IMR-90 (cell line): Measurements from ENCODE around the gene MAP7. TPM values are rescaled to one million over a fixed set of nuclear protein-coding genes. Genes with fewer than 3 reads are reported as not detected.

ENCODE experiments used
- ATAC-seq: fragments of 200-7000 bp; cut with Tn5 transposase; 2 replicates; pipeline ENCODE4 v1.9.1; 2020; ENCODE audit warnings: low read depth, mild to moderate bottlenecking, moderate library complexity
- BruUV-seq: library from RNA; stranded (reverse); fragments of 400-500 nt; replicated peaks from 2 replicates; lab custom pipeline; 2021; lab: Mats Ljungman, UMichigan
- CTCF ChIA-PET: fragments of 300-600 bp; formaldehyde crosslinking; extraction: SDS; loops from one replicate; lab custom pipeline; 2021; ENCODE audit warnings: antibody characterized with exemption; lab: Yijun Ruan, JAX
- POLR2A ChIA-PET: fragments of 300-600 bp; sonication (Branson Sonifier 250); formaldehyde crosslinking; loops from one replicate; lab custom pipeline; 2022; ENCODE audit warnings: antibody characterized with exemption; ENCODE audit not compliant: unreplicated experiment; lab: Charles Lee
- DNase-seq: peaks from one replicate; pipeline ENCODE4 v3.0.0; 2013
- H2AFZ ChIP-seq: replicated peaks from 2 replicates; pipeline ENCODE3; 2013; ENCODE audit warnings: low read length, mild to moderate bottlenecking; ENCODE audit not compliant: poor library complexity
- H2AK5ac ChIP-seq: 2 replicates; pipeline ENCODE4 v1.6.1; 2013; ENCODE audit warnings: low read depth, low read length, inconsistent platforms
- H2AK9ac ChIP-seq: replicated peaks from 2 replicates; pipeline ENCODE3; 2013; ENCODE audit warnings: mild to moderate bottlenecking, low read depth, low read length, moderate library complexity; ENCODE audit not compliant: poor library complexity
- H2BK120ac ChIP-seq: 2 replicates; pipeline ENCODE4 v1.6.1; 2013; ENCODE audit warnings: low read depth, low read length, inconsistent platforms
- H2BK15ac ChIP-seq: 3 replicates; pipeline ENCODE4 v1.6.1; 2013; ENCODE audit warnings: low read depth, low read length, inconsistent platforms
- H2BK20ac ChIP-seq: 2 replicates; pipeline ENCODE4 v1.6.1; 2013; ENCODE audit warnings: low read depth, mild to moderate bottlenecking, inconsistent platforms, low read length, moderate library complexity
- H2BK5ac ChIP-seq: 2 replicates; pipeline ENCODE4 v1.6.1; 2013; ENCODE audit warnings: mild to moderate bottlenecking, low read depth, low read length, inconsistent platforms; ENCODE audit not compliant: poor library complexity, severe bottlenecking
- H3K14ac ChIP-seq: replicated peaks from 2 replicates; pipeline ENCODE4 v1.6.1; 2013; ENCODE audit warnings: low read depth, low read length, inconsistent platforms
- H3K18ac ChIP-seq: 2 replicates; pipeline ENCODE4 v1.6.1; 2013; ENCODE audit warnings: low read depth, low read length, control low read depth
- H3K23ac ChIP-seq: 2 replicates; pipeline ENCODE4 v1.6.1; 2013; ENCODE audit warnings: low read depth, low read length, inconsistent platforms
- H3K27ac ChIP-seq: 2 replicates; pipeline ENCODE4 v1.5.1; 2013; ENCODE audit warnings: mild to moderate bottlenecking, control low read depth, low read length; ENCODE audit not compliant: insufficient read depth
- H3K27me3 ChIP-seq: 2 replicates; pipeline ENCODE4 v1.6.1; 2013; ENCODE audit warnings: low read length; ENCODE audit not compliant: control insufficient read depth, insufficient read depth
- H3K36me3 ChIP-seq: 2 replicates; pipeline ENCODE4 v1.6.1; 2013; ENCODE audit warnings: low read length, mixed read lengths; ENCODE audit not compliant: control insufficient read depth, insufficient read depth
- H3K4ac ChIP-seq: 2 replicates; pipeline ENCODE4 v1.6.1; 2013; ENCODE audit warnings: low read depth, low read length, inconsistent platforms
- H3K4me1 ChIP-seq: 2 replicates; pipeline ENCODE4 v1.6.1; 2013; ENCODE audit warnings: low read length, mixed read lengths; ENCODE audit not compliant: control insufficient read depth, insufficient read depth
- H3K4me2 ChIP-seq: 2 replicates; pipeline ENCODE4 v1.6.1; 2013; ENCODE audit warnings: low read depth, mild to moderate bottlenecking, control low read depth, low read length, moderate library complexity
- H3K4me3 ChIP-seq: 2 replicates; pipeline ENCODE4 v1.5.1; 2013; ENCODE audit warnings: low read depth, mild to moderate bottlenecking, control low read depth, low read length, moderate library complexity; ENCODE audit not compliant: insufficient read depth
- H3K56ac ChIP-seq: 2 replicates; pipeline ENCODE4 v1.6.1; 2013; ENCODE audit warnings: low read length, inconsistent platforms; ENCODE audit not compliant: insufficient read depth; ENCODE audit errors: extremely low read depth
- H3K79me1 ChIP-seq, 2 experiments: 2 replicates each; pipeline ENCODE4 v1.6.1; 2013; ENCODE audit warnings: low read length in 2 of 2, inconsistent platforms in 1 of 2, low read depth in 1 of 2
- H3K9ac ChIP-seq: 2 replicates; pipeline ENCODE4 v1.6.1; 2013; ENCODE audit warnings: low read depth, low read length, control low read depth
- H3K9me1 ChIP-seq: 2 replicates; pipeline ENCODE4 v1.6.1; 2013; ENCODE audit warnings: low read length, inconsistent platforms; ENCODE audit not compliant: insufficient read depth
- H3K9me3 ChIP-seq: 2 replicates; pipeline ENCODE4 v1.6.1; 2013; ENCODE audit warnings: low read length; ENCODE audit not compliant: control insufficient read depth, insufficient read depth
- H4K20me1 ChIP-seq: 2 replicates; pipeline ENCODE4 v1.6.1; 2013; ENCODE audit warnings: low read length, inconsistent platforms; ENCODE audit not compliant: insufficient read depth
- H4K5ac ChIP-seq: 2 replicates; pipeline ENCODE4 v1.6.1; 2013; ENCODE audit warnings: mild to moderate bottlenecking, low read depth, low read length, control low read depth
- H4K8ac ChIP-seq, 2 experiments: 2 replicates each; pipeline ENCODE4 v1.6.1; 2013; ENCODE audit warnings: low read depth in 2 of 2, low read length in 2 of 2, control low read depth in 1 of 2, inconsistent platforms in 1 of 2
- H4K91ac ChIP-seq: 2 replicates; pipeline ENCODE4 v1.6.1; 2013; ENCODE audit warnings: low read depth, low read length, inconsistent platforms; ENCODE audit not compliant: insufficient read depth
- CEBPB ChIP-seq: IDR thresholded peaks from 2 replicates; pipeline ENCODE4 v1.6.1; 2012; ENCODE audit warnings: low read depth, low read length, improper control_type of control experiment
- CHD1 ChIP-seq: IDR thresholded peaks from 2 replicates; pipeline ENCODE4 v1.6.1; 2012; ENCODE audit warnings: low read depth, low read length, improper control_type of control experiment
- ELK1 ChIP-seq: fragments of 150-350 bp; IDR thresholded peaks from 2 replicates; pipeline ENCODE4 v1.6.1; 2016; ENCODE audit warnings: low read depth, mild to moderate bottlenecking, low read length, moderate library complexity, borderline replicate concordance
- FOS ChIP-seq: fragments of 150-350 bp; IDR thresholded peaks from 2 replicates; pipeline ENCODE4 v1.6.1; 2016; ENCODE audit warnings: low read depth, low read length
- MAZ ChIP-seq: IDR thresholded peaks from 2 replicates; pipeline ENCODE4 v1.6.1; 2012; ENCODE audit warnings: low read depth, mild to moderate bottlenecking, low read length, improper control_type of control experiment, moderate library complexity, borderline replicate concordance
- NFE2L2 ChIP-seq: fragments of 150-350 bp; IDR thresholded peaks from 2 replicates; pipeline ENCODE4 v1.6.1; 2016; ENCODE audit warnings: low read depth, mild to moderate bottlenecking, low read length
- RAD21 ChIP-seq: IDR thresholded peaks from 2 replicates; pipeline ENCODE4 v1.6.1; 2012; ENCODE audit warnings: low read length, improper control_type of control experiment
- RFX5 ChIP-seq: IDR thresholded peaks from 2 replicates; pipeline ENCODE4 v1.8.0; 2012; ENCODE audit warnings: low read depth, mild to moderate bottlenecking, low read length, moderate library complexity
- SMC3 ChIP-seq: fragments of 150-350 bp; IDR thresholded peaks from 2 replicates; pipeline ENCODE4 v1.6.1; 2016; ENCODE audit warnings: low read depth, mild to moderate bottlenecking, antibody characterized with exemption, low read length, moderate library complexity
- WGBS, 2 experiments: methylation state at CpG; one replicate each; pipeline versions ENCODE4 v1.1.5 to v1.1.7; 2013; ENCODE audit warnings: missing lambda C conversion rate in 2 of 2; ENCODE audit not compliant: insufficient read length in 1 of 2; ENCODE audit errors: extremely low coverage in 2 of 2; 5-methylcytosine and 5-hydroxymethylcytosine counted together
- dilution Hi-C: fragments of 300-500 bp; cut with HindIII; formaldehyde crosslinking; loops from one replicate; pipeline ENCODE4 v1.14.3; 2018; ENCODE audit warnings: low sequenced_read_pairs; ENCODE audit not compliant: unreplicated experiment
- in situ Hi-C: fragments of 300-500 bp; cut with MboI; formaldehyde crosslinking; loops from 3 replicates; pipeline ENCODE4 v1.14.3; 2019; ENCODE audit warnings: low sequenced_read_pairs, inconsistent platforms, mixed read lengths
- intact Hi-C: fragments of 100-400 bp; cut with micrococcal nuclease; formaldehyde crosslinking; loops from 2 replicates; pipeline ENCODE4 v1.10.0; 2022
- polyA plus RNA-seq, 3 experiments: library from polyadenylated mRNA; depleted of rRNA; stranded (reverse); fragments of >200 nt; gene quantifications; 2 replicates each; pipeline ENCODE4 v1.2.3, GENCODE V29; 2012; ENCODE audit warnings: low replicate concordance in 1 of 3
- total RNA-seq: library from RNA; depleted of rRNA; stranded (reverse); fragments of >200 nt; gene quantifications from 2 replicates; pipeline ENCODE4 v1.2.3, GENCODE V29; 2012
- TF ChIP-seq, protein P1 (sequence below): conservative IDR thresholded peaks from 2 replicates; pipeline ENCODE4 v1.5.1; 2012; ENCODE audit warnings: mild to moderate bottlenecking, low read depth, low read length, improper control_type of control experiment
- TF ChIP-seq, protein P2 (sequence below): fragments of 150-350 bp; IDR thresholded peaks from 2 replicates; pipeline ENCODE4 v1.6.1; 2017; ENCODE audit warnings: mild to moderate bottlenecking, antibody characterized with exemption, low read length, low read depth

The MAP7 gene
- total and polyA plus RNA-seq, 2 of the 4 experiments (the other 2 are of a cell fraction), result 0.19 to 0.36 TPM

DNA sequence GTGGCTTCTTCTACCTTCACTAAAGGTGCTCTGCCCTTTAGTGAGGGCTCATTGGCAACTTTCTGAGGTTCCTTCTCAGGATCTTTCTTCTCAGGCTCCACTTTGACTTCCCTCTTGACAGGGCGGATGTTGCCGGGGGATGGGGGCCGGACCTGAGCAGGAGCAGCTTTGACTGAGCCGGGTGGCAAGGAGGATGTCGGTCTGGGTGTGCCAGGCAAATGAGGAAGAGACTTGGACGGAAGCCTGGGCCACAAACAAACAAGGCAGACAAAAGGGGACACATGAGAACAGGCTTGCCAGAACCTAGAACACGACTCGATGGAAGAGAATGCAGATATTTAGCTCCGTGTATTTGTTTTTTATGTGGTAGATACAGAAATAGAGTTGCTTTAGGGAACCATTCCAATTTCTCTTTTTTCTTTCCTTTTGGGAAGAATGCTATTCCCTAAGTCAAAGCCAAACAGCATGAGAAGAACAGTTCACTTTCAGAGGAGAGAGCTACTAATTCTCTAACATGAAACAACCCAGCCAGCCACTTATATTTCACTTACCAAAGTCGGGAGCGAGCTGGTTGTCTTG is 184.4 kb downstream of the MAP7 start:
- BruUV-seq, result no TSS peak
- 78% methylated on average over 3 of the region's 11 CpGs; no CpG with 5 or more reads in 1 of the 2 experiments for WGBS, 2 experiments
- no peak overlapping the region for H3K27ac ChIP-seq
- intact Hi-C loops (no loop called here), dilution Hi-C loops (no loop called here), in situ Hi-C loops (no loop called here)
- H3K79me1 ChIP-seq, result no peaks in the 10 kb centered on the region
- no peak overlapping the region for H2AFZ ChIP-seq
- H3K23ac ChIP-seq, result no peak overlapping the region
- H3K9ac ChIP-seq, result no peak overlapping the region
- H4K5ac ChIP-seq, result no peak overlapping the region
- no peak overlapping the region for H3K18ac ChIP-seq
- no peaks in the 10 kb centered on the region; the same call in 1 of the 2 replicates for H3K9me1 ChIP-seq
- H4K91ac ChIP-seq, result no peak overlapping the region
- H2AK9ac ChIP-seq, result no peak overlapping the region
- POLR2A ChIA-PET, result no interaction called here
- peaks cover 4% of the 10 kb centered on the region for H3K27me3 ChIP-seq
- no peak overlapping the region for H3K4me3 ChIP-seq
- H4K20me1 ChIP-seq, result no peaks in the 10 kb centered on the region
- H3K14ac ChIP-seq, result no peak overlapping the region
- H4K8ac ChIP-seq, result no peak overlapping the region
- no peaks in the 10 kb centered on the region for H3K9me3 ChIP-seq
- no peak overlapping the region for H2AK5ac ChIP-seq
- H2BK15ac ChIP-seq, result no peak overlapping the region; the same call in 2 of the 3 replicates
- no peak overlapping the region for H2BK20ac ChIP-seq
- CTCF ChIA-PET, result interaction anchor here (0.7 kb wide), 1 partner anchor 182 kb away, joined by 3 read pairs; no protein-coding TSS in a partner anchor
- no peak overlapping the region for H3K4ac ChIP-seq
- H3K56ac ChIP-seq, result no peak overlapping the region
- ATAC-seq, result no peak
- peaks cover 3% of the 10 kb centered on the region; the same call in 1 of the 2 replicates for H3K4me1 ChIP-seq
- no peak overlapping the region for H3K4me2 ChIP-seq
- H2BK120ac ChIP-seq, result no peak overlapping the region
- no peak overlapping the region for H2BK5ac ChIP-seq
- no peak for TF ChIP-seq RFX5
- TF ChIP-seq MAZ, result no peak
- TF ChIP-seq CHD1, result no peak
- TF ChIP-seq RAD21, result no peak
- TF ChIP-seq CEBPB, result no peak
- no peak for TF ChIP-seq NFE2L2
- TF ChIP-seq, protein P1, sequence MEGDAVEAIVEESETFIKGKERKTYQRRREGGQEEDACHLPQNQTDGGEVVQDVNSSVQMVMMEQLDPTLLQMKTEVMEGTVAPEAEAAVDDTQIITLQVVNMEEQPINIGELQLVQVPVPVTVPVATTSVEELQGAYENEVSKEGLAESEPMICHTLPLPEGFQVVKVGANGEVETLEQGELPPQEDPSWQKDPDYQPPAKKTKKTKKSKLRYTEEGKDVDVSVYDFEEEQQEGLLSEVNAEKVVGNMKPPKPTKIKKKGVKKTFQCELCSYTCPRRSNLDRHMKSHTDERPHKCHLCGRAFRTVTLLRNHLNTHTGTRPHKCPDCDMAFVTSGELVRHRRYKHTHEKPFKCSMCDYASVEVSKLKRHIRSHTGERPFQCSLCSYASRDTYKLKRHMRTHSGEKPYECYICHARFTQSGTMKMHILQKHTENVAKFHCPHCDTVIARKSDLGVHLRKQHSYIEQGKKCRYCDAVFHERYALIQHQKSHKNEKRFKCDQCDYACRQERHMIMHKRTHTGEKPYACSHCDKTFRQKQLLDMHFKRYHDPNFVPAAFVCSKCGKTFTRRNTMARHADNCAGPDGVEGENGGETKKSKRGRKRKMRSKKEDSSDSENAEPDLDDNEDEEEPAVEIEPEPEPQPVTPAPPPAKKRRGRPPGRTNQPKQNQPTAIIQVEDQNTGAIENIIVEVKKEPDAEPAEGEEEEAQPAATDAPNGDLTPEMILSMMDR, result no peak
- TF ChIP-seq ELK1, result no peak
- no peak for TF ChIP-seq SMC3
- TF ChIP-seq, protein P2, sequence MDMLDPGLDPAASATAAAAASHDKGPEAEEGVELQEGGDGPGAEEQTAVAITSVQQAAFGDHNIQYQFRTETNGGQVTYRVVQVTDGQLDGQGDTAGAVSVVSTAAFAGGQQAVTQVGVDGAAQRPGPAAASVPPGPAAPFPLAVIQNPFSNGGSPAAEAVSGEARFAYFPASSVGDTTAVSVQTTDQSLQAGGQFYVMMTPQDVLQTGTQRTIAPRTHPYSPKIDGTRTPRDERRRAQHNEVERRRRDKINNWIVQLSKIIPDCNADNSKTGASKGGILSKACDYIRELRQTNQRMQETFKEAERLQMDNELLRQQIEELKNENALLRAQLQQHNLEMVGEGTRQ, result no peak
- no peak for TF ChIP-seq FOS
- H3K36me3 ChIP-seq, result no peaks in the 10 kb centered on the region
- peak; percentile 4 for DNase-seq
